MCF 10A (cell line): Measurements from ENCODE around the gene CDK16. TPM values are rescaled to one million over a fixed set of nuclear protein-coding genes. Genes with fewer than 3 reads are reported as not detected.

Experiments used
- BruUV-seq: library from RNA; stranded (reverse); fragments of 400-500 nt; replicated peaks from 2 replicates; lab custom pipeline; 2021; lab: Mats Ljungman, UMichigan
- CTCF ChIA-PET: fragments of 300-600 bp; sonication (Branson Sonifier 250); formaldehyde crosslinking; extraction: SDS; loops from one replicate; lab custom pipeline; 2021; ENCODE audit warnings: antibody characterized with exemption, inconsistent platforms; lab: Yijun Ruan, JAX
- POLR2A ChIA-PET: fragments of 300-600, 350-650 bp; sonication (Branson Sonifier 250); formaldehyde crosslinking; extraction: SDS; loops from one replicate; lab custom pipeline; 2020; ENCODE audit warnings: antibody characterized with exemption, inconsistent platforms; lab: Yijun Ruan, JAX
- DNase-seq: peaks from one replicate; pipeline ENCODE4 v3.0.0-alpha.2; 2018; ENCODE audit not compliant: unreplicated experiment
- H3K27ac Mint-ChIP-seq: one replicate; pipeline ENCODE4 v1.8.0; 2022; ENCODE audit warnings: mild to moderate bottlenecking, low read depth, mixed read lengths; ENCODE audit not compliant: unreplicated experiment
- H3K27me3 Mint-ChIP-seq: one replicate; pipeline ENCODE4 v1.8.0; 2022; ENCODE audit warnings: mixed read lengths; ENCODE audit not compliant: insufficient read depth, unreplicated experiment
- H3K36me3 Mint-ChIP-seq: one replicate; pipeline ENCODE4 v1.8.0; 2022; ENCODE audit warnings: mild to moderate bottlenecking, moderate library complexity, mixed read lengths; ENCODE audit not compliant: insufficient read depth, unreplicated experiment
- H3K4me1 Mint-ChIP-seq: one replicate; pipeline ENCODE4 v1.8.0; 2022; ENCODE audit warnings: mixed read lengths; ENCODE audit not compliant: insufficient read depth, unreplicated experiment
- H3K4me3 Mint-ChIP-seq: one replicate; pipeline ENCODE4 v1.8.0; 2022; ENCODE audit warnings: mild to moderate bottlenecking, moderate library complexity, mixed read lengths; ENCODE audit not compliant: unreplicated experiment
- H3K9me3 Mint-ChIP-seq: one replicate; pipeline ENCODE4 v1.8.0; 2022; ENCODE audit warnings: mixed read lengths; ENCODE audit not compliant: unreplicated experiment
- intact Hi-C: fragments of 100-400 bp; cut with micrococcal nuclease; formaldehyde crosslinking; loops from 2 replicates; pipeline ENCODE4 v1.14.1; 2022
- total RNA-seq: library from RNA; stranded (reverse); gene quantifications from 2 replicates; pipeline ENCODE4 v1.2.3, GENCODE V29; 2022
- TF ChIP-seq, protein P1 (sequence below): fragments of 200-600 bp; IDR thresholded peaks from one replicate; pipeline ENCODE4 v1.8.0; 2022; ENCODE audit warnings: antibody characterized with exemption, mild to moderate bottlenecking; ENCODE audit not compliant: unreplicated experiment

Gene CDK16
- total RNA-seq, 1 experiment from 2014 or later: 138 TPM

DNA sequence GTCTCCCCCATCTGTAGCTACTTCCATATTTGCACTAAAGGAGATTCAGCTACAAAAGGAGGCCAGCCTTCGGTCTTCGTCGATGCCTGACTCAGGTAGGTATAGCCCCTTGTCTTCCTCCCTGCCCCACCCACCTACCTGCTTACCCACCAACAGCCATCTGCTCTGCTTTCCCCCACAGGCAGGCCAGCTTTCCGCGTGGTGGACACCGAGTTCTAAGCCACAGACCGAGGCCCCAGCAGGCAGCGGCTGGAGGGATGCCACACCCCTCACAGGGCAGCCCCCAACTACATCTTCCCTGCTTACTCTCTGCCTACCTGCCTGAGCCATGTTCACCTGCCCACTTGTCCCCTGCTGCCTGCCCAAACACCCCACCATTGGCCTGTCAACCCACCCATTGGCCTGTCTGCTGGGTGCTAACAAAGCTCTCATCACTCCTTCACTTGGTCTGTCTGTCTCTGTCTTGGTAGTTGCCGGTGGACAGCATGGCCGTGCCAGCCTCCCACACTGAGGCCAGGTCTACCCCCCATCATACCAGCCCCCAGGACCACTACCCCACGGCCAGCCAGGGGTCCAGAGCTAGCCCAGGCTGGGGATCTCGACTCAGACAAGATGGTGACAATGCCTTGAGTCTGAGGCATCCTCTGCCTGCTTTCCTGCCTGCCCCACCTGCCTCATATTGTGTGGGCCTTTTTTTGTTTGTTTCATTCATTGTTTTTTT lies 10.2 kb downstream of the CDK16 start:
- Mint-ChIP-seq H3K27me3 (peaks cover 25% of the 10 kb centered on the region), H3K9me3 (no peaks in the 10 kb centered on the region), H3K36me3 (peaks cover 53% of the 10 kb centered on the region), H3K4me3 (no peak overlapping the region), H3K4me1 (no peaks in the 10 kb centered on the region), H3K27ac (no peak overlapping the region)
- TF ChIP-seq, protein P1, sequence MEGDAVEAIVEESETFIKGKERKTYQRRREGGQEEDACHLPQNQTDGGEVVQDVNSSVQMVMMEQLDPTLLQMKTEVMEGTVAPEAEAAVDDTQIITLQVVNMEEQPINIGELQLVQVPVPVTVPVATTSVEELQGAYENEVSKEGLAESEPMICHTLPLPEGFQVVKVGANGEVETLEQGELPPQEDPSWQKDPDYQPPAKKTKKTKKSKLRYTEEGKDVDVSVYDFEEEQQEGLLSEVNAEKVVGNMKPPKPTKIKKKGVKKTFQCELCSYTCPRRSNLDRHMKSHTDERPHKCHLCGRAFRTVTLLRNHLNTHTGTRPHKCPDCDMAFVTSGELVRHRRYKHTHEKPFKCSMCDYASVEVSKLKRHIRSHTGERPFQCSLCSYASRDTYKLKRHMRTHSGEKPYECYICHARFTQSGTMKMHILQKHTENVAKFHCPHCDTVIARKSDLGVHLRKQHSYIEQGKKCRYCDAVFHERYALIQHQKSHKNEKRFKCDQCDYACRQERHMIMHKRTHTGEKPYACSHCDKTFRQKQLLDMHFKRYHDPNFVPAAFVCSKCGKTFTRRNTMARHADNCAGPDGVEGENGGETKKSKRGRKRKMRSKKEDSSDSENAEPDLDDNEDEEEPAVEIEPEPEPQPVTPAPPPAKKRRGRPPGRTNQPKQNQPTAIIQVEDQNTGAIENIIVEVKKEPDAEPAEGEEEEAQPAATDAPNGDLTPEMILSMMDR: no peak
- POLR2A ChIA-PET: interaction anchor here (1.4 kb wide), 1 partner anchor 10 kb away, joined by 5 read pairs; the partner anchor contains the start of gene CDK16
- CTCF ChIA-PET: no interaction called here
- no TSS peak for BruUV-seq
- intact Hi-C loops: no loop called here
- DNase-seq: no peak

DNA sequence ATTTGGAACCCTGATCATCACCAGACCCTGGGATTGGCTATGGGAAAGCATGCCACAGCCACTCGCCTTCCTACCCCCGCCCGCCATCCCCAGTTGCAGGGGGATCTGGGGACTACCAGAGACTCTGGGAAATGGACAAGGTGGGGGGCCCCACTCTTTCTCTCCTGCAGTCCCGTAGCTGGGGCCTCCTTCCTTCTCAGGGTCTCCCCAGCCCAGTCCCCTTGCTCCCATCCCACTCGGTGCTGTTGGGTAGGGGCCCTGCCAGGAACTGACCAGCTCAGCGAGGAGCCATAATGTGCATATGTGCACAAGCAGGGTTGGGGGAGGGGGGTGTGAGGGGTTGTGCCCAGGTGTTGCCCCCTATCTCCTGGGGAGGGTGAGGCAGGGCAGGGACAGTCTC lies 10.9 kb downstream of the CDK16 start:
- ChIA-PET POLR2A (interaction anchor here (1.4 kb wide), 1 partner anchor 10 kb away, joined by 5 read pairs; the partner anchor contains the start of gene CDK16), CTCF (no interaction called here)
- no peaks in the 10 kb centered on the region for H3K4me1 Mint-ChIP-seq
- no peak for DNase-seq
- no peak overlapping the region for H3K4me3 Mint-ChIP-seq
- H3K9me3 Mint-ChIP-seq: no peaks in the 10 kb centered on the region
- peaks cover 50% of the 10 kb centered on the region for H3K36me3 Mint-ChIP-seq
- BruUV-seq: no TSS peak
- H3K27me3 Mint-ChIP-seq: peaks cover 25% of the 10 kb centered on the region
- TF ChIP-seq, protein P1: no peak
- H3K27ac Mint-ChIP-seq: no peak overlapping the region
- intact Hi-C loops: no loop called here

DNA sequence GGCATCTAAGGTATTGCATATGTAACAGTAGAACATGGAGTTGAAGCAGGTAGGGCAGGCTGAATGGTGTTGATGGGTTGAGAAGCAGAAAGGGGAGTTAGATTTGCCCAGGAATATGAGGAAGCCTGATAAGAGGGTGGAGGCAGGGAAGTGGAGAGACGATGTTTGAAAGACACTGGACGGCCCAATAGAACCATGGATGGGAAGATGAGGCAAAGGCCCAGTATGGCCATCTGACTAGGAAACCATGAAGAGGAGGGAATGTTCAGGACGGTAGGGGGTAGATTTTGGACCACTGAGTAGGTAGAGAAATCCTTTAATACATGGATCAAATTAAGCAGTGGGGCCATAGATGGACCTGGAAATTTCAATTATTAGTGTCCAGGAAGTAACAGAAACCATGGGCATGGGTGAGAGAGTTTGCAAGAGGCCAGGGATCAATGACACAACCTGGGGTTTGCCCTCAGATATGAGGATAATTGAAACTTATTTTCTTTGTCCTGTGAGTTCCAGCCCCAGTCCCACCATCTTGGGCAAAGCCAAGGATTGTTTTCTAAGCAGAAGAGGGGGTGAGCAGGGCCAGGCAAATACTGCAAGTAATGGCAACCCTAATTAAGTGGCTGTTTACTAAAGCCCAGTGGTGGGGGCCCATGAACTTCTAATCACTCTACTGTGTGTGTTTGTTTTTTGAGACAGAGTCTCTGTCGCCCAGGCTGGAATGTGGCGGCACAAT lies 11.8 kb downstream of the CDK16 start:
- H3K9me3 Mint-ChIP-seq: no peaks in the 10 kb centered on the region
- DNase-seq: no peak
- H3K4me1 Mint-ChIP-seq: peaks cover 2% of the 10 kb centered on the region
- no TSS peak for BruUV-seq
- ChIA-PET CTCF (no interaction called here), POLR2A (interaction anchor here (1.7 to 3.8 kb wide), 2 partner anchors 11 to 39 kb away, joined by 5 to 79 read pairs; partner anchors contain the start of gene CDK16)
- TF ChIP-seq, protein P1: no peak
- H3K36me3 Mint-ChIP-seq: peaks cover 46% of the 10 kb centered on the region
- intact Hi-C loops: no loop called here
- no peak overlapping the region for H3K27ac Mint-ChIP-seq
- peaks cover 34% of the 10 kb centered on the region for H3K27me3 Mint-ChIP-seq
- H3K4me3 Mint-ChIP-seq: no peak overlapping the region

DNA sequence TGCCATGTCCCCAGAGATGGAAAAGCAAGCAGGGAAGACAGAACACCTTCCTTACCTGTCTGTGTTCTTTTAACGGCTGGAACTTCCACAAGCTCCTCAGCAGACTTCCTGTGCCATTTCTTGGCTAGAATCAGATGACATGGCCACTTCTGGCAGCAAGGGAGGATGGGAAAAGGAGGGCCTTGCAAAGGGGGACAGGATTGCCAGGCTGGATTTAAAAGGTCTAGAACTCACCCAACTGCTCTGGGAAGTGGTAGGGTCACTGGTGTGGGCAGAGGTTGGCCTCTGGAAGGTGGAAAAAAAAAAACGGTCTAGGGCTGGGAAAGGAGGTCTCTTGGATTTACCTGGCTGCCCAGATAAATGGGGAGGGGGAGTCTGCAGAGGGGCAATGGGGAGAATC lies 12.7 kb downstream of the CDK16 start:
- peaks cover 41% of the 10 kb centered on the region for H3K36me3 Mint-ChIP-seq
- ChIA-PET CTCF (interaction anchor here (0.7 kb wide), 1 partner anchor 793 kb away, joined by 3 read pairs; no protein-coding TSS in a partner anchor), POLR2A (interaction anchor here (0.6 to 3.8 kb wide), 3 partner anchors 9 to 39 kb away, joined by 3 to 79 read pairs (median 5); partner anchors contain the start of gene CDK16)
- peaks cover 43% of the 10 kb centered on the region for H3K27me3 Mint-ChIP-seq
- H3K9me3 Mint-ChIP-seq: no peaks in the 10 kb centered on the region
- no peak overlapping the region for H3K4me3 Mint-ChIP-seq
- TF ChIP-seq, protein P1: no peak
- no peak overlapping the region for H3K27ac Mint-ChIP-seq
- peaks cover 6% of the 10 kb centered on the region for H3K4me1 Mint-ChIP-seq
- DNase-seq: no peak
- intact Hi-C loops: no loop called here
- no TSS peak for BruUV-seq
